Measurements from ENCODE around the gene TRAF7. TPM values are rescaled to one million over a fixed set of nuclear protein-coding genes. Genes with fewer than 3 reads are reported as not detected.

The TRAF7 gene
- total RNA-seq, 1 donor from 2014 or later: 26.0 TPM

- Histone ChIP-seq H3K27me3 (ENCODE audit: low read depth) (no peaks in the 10 kb centered on the region), H3K9me3 (replicated peaks) (no peaks in the 10 kb centered on the region), H3K27ac (replicated peaks) (no peak overlapping the region), H3K4me1 (no peaks in the 10 kb centered on the region), H3K36me3 (peaks cover 68% of the 10 kb centered on the region), H3K4me3 (no peak overlapping the region)
- intact Hi-C loops (cut with micrococcal nuclease): no loop called here
- DNase-seq: no peak
- TF ChIP-seq CTCF (IDR thresholded peaks at IDR 0.05; ENCODE audit: borderline replicate concordance): no peak
These were observed 17.2 kb downstream of the TRAF7 start for GRCh38 chr16:2172688-2173335.

DNA sequence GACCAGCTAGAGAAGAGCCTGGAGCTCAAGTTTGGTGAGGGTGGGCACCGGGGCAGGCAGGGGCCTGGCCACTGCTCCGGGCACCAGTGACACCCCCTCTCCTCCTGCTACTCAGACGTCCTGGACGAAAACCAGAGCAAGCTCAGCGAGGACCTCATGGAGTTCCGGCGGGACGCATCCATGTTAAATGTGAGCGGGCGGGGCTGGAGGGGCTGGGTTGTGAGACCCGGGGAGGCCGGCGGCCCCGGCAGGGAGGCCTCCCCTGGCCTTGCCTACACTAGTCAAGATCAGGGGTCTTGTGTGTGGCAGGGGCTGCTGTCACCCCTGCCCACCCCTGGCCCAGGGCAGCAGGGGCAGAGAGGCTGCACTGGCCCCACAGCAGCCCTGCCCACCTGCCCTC, 17.8 kb downstream of the TRAF7 start:
- Histone ChIP-seq H3K4me1 (no peaks in the 10 kb centered on the region), H3K27me3 (ENCODE audit: low read depth) (peaks cover 4% of the 10 kb centered on the region), H3K27ac (replicated peaks) (no peak overlapping the region), H3K9me3 (replicated peaks) (no peaks in the 10 kb centered on the region), H3K36me3 (peaks cover 69% of the 10 kb centered on the region), H3K4me3 (no peak overlapping the region)
- no peak for TF ChIP-seq CTCF (IDR thresholded peaks at IDR 0.05; ENCODE audit: borderline replicate concordance)
- intact Hi-C loops (cut with micrococcal nuclease): no loop called here
- no peak for DNase-seq

DNA sequence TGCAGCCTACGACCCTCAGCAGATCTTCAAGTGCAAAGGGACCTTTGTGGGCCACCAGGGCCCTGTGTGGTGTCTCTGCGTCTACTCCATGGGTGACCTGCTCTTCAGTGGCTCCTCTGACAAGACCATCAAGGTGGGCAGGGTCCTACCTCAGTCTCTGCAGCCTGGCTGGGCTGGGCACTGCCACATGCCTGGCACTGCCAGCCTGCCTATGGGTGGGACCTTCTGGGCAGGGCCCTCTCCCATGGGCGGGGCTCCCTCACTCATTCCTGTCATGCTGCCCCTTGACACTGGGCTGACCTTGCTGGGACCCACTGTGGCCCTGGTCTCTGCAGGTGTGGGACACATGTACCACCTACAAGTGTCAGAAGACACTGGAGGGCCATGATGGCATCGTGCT, 18.3 kb downstream of the TRAF7 start:
- peaks cover 69% of the 10 kb centered on the region for H3K36me3 ChIP-seq
- H3K27me3 ChIP-seq (ENCODE audit: low read depth): peaks cover 7% of the 10 kb centered on the region
- no peak for DNase-seq
- no peak overlapping the region for H3K4me3 ChIP-seq
- no peak for TF ChIP-seq CTCF (IDR thresholded peaks at IDR 0.05; ENCODE audit: borderline replicate concordance)
- no peak overlapping the region for H3K27ac ChIP-seq (replicated peaks)
- intact Hi-C loops (cut with micrococcal nuclease): no loop called here
- H3K9me3 ChIP-seq (replicated peaks): no peaks in the 10 kb centered on the region
- H3K4me1 ChIP-seq: no peaks in the 10 kb centered on the region

GRCh38 chr16:2174396-2175131, 19.0 kb downstream of the TRAF7 start:
- Histone ChIP-seq H3K27ac (replicated peaks) (no peak overlapping the region), H3K9me3 (replicated peaks) (no peaks in the 10 kb centered on the region), H3K36me3 (peaks cover 69% of the 10 kb centered on the region), H3K27me3 (ENCODE audit: low read depth) (peaks cover 7% of the 10 kb centered on the region), H3K4me3 (no peak overlapping the region), H3K4me1 (no peaks in the 10 kb centered on the region)
- no peak for DNase-seq
- no peak for TF ChIP-seq CTCF (IDR thresholded peaks at IDR 0.05; ENCODE audit: borderline replicate concordance)
- intact Hi-C loops (cut with micrococcal nuclease): no loop called here

DNA sequence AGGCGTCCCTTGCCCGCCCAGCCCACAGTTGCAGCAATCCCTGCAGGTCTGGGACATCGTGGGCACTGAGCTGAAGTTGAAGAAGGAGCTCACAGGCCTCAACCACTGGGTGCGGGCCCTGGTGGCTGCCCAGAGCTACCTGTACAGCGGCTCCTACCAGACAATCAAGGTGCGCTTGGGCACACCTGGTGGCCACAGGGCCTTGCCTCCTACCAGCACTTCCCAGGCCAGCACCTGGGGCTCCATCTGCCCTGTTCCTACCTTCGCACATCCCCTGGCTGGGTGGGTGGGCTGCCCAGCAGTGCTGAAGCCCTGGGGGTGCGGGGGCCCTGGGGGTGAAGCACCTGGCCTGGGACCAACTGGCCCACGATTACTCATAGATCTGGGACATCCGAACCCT, 19.9 kb downstream of the TRAF7 start:
- peaks cover 7% of the 10 kb centered on the region for H3K27me3 ChIP-seq (ENCODE audit: low read depth)
- TF ChIP-seq CTCF (IDR thresholded peaks at IDR 0.05; ENCODE audit: borderline replicate concordance): no peak
- H3K4me3 ChIP-seq: no peak overlapping the region
- H3K27ac ChIP-seq (replicated peaks): no peak overlapping the region
- peaks cover 69% of the 10 kb centered on the region for H3K36me3 ChIP-seq
- no peaks in the 10 kb centered on the region for H3K9me3 ChIP-seq (replicated peaks)
- no peak for DNase-seq
- intact Hi-C loops (cut with micrococcal nuclease): no loop called here
- H3K4me1 ChIP-seq: no peaks in the 10 kb centered on the region

All from left ventricle myocardium inferior (tissue), 1 donor.